GM18867 (cell line): Measurements from ENCODE around the gene MAP3K15.

ENCODE experiments used
- ATAC-seq: cut with Tn5 transposase; IDR thresholded peaks from one replicate; pipeline ENCODE4 v1.9.1; 2021; ENCODE audit warnings: mild to moderate bottlenecking, moderate library complexity; ENCODE audit not compliant: unreplicated experiment

MAP3K15 gene

DNA sequence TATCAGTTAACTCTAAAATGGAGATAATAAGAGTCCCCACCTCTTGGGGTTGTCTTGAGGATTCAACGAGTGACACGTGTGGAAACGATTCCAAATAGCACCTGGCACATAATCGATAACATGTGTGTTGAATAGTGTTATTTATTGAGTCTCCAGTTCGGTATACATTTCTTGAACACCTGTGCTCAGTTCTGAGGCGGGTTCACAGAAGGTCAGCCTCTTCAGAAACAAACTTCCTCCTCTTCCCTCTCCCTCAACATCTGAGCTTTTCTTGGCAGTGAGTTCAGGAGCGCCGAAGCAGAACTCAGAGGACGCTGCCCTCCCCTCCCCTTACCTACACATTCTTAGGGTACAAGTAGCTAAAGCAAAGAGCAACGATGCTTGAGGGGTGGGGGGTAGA, 170.6 kb downstream of the MAP3K15 start:
- no peak for ATAC-seq

GRCh38 chrX:19343535-19344408, 171.5 kb downstream of the MAP3K15 start, which contains the start of gene PDHA1:
TSS of gene PDHA1 (plus strand) at chrX:19343927. CDS start at chrX:19344038, 111 bp downstream.
- peak; percentile 98 for ATAC-seq

DNA sequence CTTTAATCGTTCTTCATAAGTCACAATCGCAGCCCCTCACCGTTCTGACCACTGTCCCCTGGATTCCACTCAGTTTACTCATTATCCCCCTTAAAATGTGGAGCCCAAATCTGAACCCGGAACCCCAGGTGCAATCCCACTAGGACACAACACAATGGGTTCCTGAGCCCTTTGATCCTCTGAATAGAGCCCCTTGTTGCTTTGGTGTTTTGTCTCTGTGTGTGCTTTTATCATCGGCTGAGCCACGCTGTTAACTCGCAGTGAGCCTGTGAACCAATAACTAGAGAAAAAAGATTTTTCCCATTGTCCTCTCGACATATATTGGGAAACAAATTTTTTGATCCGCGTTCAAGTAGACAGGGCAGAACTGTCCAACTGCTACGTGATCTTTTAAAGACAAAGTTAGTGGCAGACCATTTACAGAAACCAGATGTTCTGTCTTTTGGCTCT, 172.2 kb downstream of the MAP3K15 start:
- ATAC-seq, result no peak

- no peak for ATAC-seq
Measured at GRCh38 chrX:19342331-19342906, 172.9 kb downstream of the MAP3K15 start.

DNA sequence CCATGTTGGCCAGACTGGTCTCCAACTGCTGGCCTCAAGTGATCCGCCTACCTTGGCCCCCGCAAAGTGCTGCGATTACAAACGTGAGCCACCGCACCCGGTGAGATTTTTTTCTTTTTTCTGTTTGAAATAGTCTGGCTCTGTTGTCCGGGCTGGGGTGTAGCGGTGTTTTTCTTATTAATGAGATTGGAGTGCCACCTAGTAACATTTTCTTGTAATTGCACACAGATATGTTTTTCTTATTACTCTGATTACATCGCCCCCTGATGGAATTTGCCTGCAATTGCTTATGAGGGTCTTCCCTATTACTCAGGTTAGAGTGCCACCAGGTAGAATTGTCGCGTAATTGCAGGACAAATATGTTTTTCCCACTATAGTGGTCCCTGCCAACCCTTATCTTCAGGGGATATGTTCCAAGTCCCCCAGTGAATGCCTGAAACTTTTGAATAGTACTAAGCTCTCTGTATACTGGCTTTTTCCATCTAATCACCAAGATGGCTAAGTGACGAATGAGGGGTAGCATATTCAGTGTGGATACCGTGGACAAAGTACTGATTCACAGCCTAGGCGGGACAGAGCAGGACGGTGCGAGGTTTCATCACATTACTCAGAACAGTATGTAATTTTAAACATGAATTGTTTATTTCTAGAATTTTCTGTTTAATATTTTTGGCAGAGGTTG, 180.2 kb downstream of the MAP3K15 start:
- ATAC-seq, result no peak

GRCh38 chrX:19332983-19333382, 182.3 kb downstream of the MAP3K15 start:
- no peak for ATAC-seq

DNA sequence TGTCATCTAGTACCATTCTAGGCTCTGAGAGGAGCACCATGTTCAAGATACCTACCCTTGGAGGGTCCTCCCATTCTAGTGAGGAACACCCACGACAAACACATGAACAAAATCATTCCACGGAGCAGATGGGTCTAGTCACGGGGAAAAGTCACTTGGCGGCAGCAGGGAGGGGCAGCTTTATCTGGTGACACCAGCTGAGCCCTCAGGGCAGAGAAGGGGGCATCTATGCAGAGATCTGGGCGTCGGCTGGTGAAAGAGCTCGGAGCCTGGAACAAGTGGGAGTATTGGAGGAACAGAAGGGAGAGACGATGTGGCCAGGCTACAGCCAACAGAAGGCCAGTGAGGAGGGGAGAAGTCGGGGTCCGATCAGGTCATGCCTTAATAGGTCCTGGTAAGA, 183.5 kb downstream of the MAP3K15 start:
- no peak for ATAC-seq

- ATAC-seq, result no peak
Measured at GRCh38 chrX:19326567-19326966, 188.7 kb downstream of the MAP3K15 start.
